ENCODE measurements around the gene HAND1. TPM values are rescaled to one million over a fixed set of nuclear protein-coding genes. Genes with fewer than 3 reads are reported as not detected.
A peak's percentile ranks its signal among the peaks of the same experiment; 100 is the strongest.

HAND1 gene
- total and polyA plus RNA-seq, 3 donors from 2014 or later, result 0.24 TPM; not detected in 2

DNA sequence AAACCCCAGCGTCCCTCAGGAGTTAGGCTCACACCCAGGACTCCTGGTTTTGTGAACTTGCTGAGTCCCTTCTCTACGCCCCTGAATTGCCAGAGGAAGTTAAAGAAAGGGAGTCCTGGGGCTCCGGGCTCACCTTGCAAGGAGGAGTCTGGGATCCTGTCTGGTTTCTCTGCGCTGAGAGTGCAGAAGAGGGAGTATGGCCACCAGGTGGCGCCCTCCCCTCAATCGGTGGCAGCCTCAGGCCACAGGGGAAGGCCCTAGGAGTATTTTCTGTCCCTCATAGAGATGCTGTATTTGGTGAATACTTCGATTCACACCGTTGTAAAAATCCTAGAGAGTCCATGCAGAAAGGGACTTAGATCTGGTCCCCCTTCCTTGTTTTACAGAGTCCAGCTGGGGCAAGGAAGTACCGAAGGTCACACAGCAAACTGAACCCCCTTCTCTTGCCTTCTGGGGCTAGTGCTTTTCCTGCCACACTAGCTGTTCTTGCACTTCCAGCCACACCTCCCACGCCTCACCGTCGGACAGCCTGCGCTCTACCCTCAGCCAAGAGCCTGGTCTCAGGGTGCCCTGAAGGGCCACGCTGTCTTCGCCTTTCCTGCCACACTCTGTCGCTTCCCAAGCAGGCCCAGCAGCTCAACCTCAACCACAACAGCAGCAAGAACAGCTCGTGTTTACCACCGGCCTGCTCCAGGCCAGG lies 10.2 kb downstream of the HAND1 start:
- WGBS, 2 donors, result 45 to 49% methylated on average over 18 of the region's 18 CpGs
- intact Hi-C loops (cut with DNase I; ENCODE audit: low total_unique reads), result no loop called here
- Histone ChIP-seq H3K4me1 (no peaks in the 10 kb centered on the region), H3K9me3 (no peaks in the 10 kb centered on the region), H3K27me3 (no peaks in the 10 kb centered on the region), H3K36me3 (ENCODE audit: low read depth, missing control alignments) (no peaks in the 10 kb centered on the region), H3K27ac (no peak overlapping the region), H3K4me3 (no peak overlapping the region)
- TF ChIP-seq POLR2A (IDR thresholded peaks at IDR 0.05), result no peak
- TF ChIP-seq, protein P1, sequence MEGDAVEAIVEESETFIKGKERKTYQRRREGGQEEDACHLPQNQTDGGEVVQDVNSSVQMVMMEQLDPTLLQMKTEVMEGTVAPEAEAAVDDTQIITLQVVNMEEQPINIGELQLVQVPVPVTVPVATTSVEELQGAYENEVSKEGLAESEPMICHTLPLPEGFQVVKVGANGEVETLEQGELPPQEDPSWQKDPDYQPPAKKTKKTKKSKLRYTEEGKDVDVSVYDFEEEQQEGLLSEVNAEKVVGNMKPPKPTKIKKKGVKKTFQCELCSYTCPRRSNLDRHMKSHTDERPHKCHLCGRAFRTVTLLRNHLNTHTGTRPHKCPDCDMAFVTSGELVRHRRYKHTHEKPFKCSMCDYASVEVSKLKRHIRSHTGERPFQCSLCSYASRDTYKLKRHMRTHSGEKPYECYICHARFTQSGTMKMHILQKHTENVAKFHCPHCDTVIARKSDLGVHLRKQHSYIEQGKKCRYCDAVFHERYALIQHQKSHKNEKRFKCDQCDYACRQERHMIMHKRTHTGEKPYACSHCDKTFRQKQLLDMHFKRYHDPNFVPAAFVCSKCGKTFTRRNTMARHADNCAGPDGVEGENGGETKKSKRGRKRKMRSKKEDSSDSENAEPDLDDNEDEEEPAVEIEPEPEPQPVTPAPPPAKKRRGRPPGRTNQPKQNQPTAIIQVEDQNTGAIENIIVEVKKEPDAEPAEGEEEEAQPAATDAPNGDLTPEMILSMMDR (IDR thresholded peaks at IDR 0.05), result peak; percentile 80 to 98 (median 88)
- peak; percentile 90 for DNase-seq

DNA sequence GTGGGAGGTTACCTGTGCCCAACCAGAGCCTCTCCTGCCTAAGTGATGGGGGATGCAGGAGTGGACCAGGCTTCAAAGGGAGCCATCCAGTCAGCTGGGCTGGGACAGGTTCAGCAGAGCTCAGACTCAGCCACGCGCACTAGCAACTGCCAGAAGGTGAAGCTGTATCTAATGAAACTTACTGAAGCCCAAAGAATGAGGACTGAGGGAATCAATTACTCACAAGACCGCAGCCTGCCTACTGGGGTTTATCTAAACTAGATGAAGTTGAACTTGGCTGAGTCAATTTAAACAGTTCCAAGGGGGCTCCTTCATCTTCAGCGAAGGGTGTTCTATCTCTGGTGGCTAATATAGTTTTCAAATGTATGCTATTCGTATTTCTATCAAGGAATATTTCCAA lies 11.4 kb downstream of the HAND1 start:
- H3K4me3 ChIP-seq, result no peak overlapping the region
- no peak overlapping the region for H3K27ac ChIP-seq
- TF ChIP-seq, protein P1 (IDR thresholded peaks at IDR 0.05), result no peak
- TF ChIP-seq POLR2A (IDR thresholded peaks at IDR 0.05), result no peak
- 91 to 94% methylated on average over 5 of the region's 5 CpGs for WGBS, 2 donors
- DNase-seq, result no peak
- no peaks in the 10 kb centered on the region for H3K9me3 ChIP-seq
- intact Hi-C loops (cut with DNase I; ENCODE audit: low total_unique reads), result no loop called here
- no peaks in the 10 kb centered on the region for H3K27me3 ChIP-seq
- no peaks in the 10 kb centered on the region for H3K36me3 ChIP-seq (ENCODE audit: low read depth, missing control alignments)
- no peaks in the 10 kb centered on the region for H3K4me1 ChIP-seq

DNA sequence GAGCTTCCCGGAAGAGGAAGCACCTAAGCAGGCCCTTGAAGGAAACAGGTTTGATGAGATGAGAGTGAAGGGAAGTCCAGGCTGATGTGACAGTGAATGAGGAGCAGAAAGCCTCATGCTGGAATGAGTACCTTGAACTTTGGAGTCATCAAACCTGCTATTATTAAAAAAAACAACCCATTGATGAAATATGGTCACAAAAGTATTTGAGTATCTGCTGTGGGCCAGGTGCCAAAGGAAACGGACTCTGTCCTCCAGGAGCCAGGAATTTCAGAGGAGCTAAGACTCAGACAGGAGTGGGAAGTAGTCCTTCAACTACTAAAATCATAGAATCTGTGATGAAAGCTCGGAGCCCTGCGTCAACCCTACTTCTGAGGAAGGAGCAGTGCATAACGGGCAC lies 11.9 kb downstream of the HAND1 start:
- H3K4me3 ChIP-seq, result no peak overlapping the region
- H3K36me3 ChIP-seq (ENCODE audit: low read depth, missing control alignments), result no peaks in the 10 kb centered on the region
- H3K4me1 ChIP-seq, result no peaks in the 10 kb centered on the region
- TF ChIP-seq POLR2A (IDR thresholded peaks at IDR 0.05), result no peak
- DNase-seq, result no peak
- intact Hi-C loops (cut with DNase I; ENCODE audit: low total_unique reads), result no loop called here
- no peaks in the 10 kb centered on the region for H3K27me3 ChIP-seq
- H3K9me3 ChIP-seq, result no peaks in the 10 kb centered on the region
- 75% methylated on average over 5 of the region's 5 CpGs for WGBS, 2 donors
- H3K27ac ChIP-seq, result no peak overlapping the region

DNA sequence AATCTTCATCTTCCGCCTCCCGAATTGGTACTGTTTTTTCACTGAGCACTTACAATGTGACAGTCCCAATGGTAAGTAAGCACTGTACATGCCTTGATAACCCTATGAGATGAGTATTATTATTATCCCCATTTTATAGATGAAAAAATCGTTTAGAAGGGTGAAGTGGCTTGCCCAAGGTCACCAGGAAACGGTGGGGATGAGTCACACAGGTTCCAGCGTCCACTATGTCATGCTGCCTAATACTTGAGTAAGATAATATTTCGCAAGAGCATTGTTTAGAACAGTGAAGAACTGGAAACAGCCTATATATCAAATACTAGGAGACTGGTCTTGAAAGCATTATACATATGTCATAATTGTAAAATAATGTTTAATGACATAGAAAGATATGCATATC lies 12.9 kb downstream of the HAND1 start:
- WGBS, 2 donors, result 74 to 79% methylated on average over 6 of the region's 6 CpGs
- Histone ChIP-seq H3K27me3 (no peaks in the 10 kb centered on the region), H3K4me1 (no peaks in the 10 kb centered on the region), H3K27ac (no peak overlapping the region), H3K36me3 (ENCODE audit: low read depth, missing control alignments) (no peaks in the 10 kb centered on the region), H3K4me3 (no peak overlapping the region), H3K9me3 (no peaks in the 10 kb centered on the region)
- no peak for TF ChIP-seq POLR2A (IDR thresholded peaks at IDR 0.05)
- TF ChIP-seq, protein P1 (IDR thresholded peaks at IDR 0.05), result no peak
- intact Hi-C loops (cut with DNase I; ENCODE audit: low total_unique reads), result no loop called here
- no peak for DNase-seq

DNA sequence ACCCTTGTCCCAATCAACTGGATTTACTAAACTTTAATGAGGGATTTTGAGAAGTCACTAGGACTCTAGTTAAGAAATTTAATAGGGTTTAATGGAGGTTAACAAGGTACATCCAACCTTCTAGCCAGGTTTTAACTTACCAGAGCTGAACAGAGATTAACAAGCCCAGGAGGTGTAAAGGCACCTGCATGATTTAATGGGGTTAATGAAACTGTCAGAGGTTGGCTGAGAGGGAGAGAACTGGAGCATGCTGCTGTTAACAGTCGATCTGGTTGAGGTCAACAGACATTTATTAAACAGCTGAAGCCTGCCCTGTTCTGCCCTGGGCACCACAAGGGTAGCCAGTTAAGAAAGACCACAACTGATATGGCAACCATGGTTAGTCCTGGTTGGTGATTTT lies 13.6 kb downstream of the HAND1 start:
- Histone ChIP-seq H3K4me3 (no peak overlapping the region), H3K9me3 (no peaks in the 10 kb centered on the region), H3K27me3 (no peaks in the 10 kb centered on the region), H3K36me3 (ENCODE audit: low read depth, missing control alignments) (no peaks in the 10 kb centered on the region), H3K27ac (no peak overlapping the region), H3K4me1 (no peaks in the 10 kb centered on the region)
- intact Hi-C loops (cut with DNase I; ENCODE audit: low total_unique reads), result no loop called here
- WGBS, 2 donors, result 60 to 61% methylated on average over 1 of the region's 1 CpG
- TF ChIP-seq, protein P1 (IDR thresholded peaks at IDR 0.05), result no peak
- no peak for DNase-seq

Measured in testis (tissue), 3 donors.